Calu3 (cell line): ENCODE results near the gene UCP3. TPM values are rescaled to one million over a fixed set of nuclear protein-coding genes. Genes with fewer than 3 reads are reported as not detected.

ENCODE experiments used
- BruUV-seq: library from RNA; stranded (reverse); fragments of 400-500 nt; replicated peaks from 2 replicates; lab custom pipeline; 2021; lab: Mats Ljungman, UMichigan
- CTCF ChIA-PET: fragments of 300-600 bp; sonication (Branson Sonifier 250); formaldehyde crosslinking; loops from one replicate; lab custom pipeline; 2022; ENCODE audit warnings: antibody characterized with exemption; lab: Charles Lee
- DNase-seq: peaks from one replicate; pipeline ENCODE4 v3.0.0; 2022
- H3K27ac Mint-ChIP-seq: one replicate; pipeline ENCODE4 v1.8.0; 2022; ENCODE audit warnings: mixed read lengths; ENCODE audit not compliant: unreplicated experiment
- H3K27me3 Mint-ChIP-seq: one replicate; pipeline ENCODE4 v1.8.0; 2022; ENCODE audit warnings: mixed read lengths; ENCODE audit not compliant: unreplicated experiment
- H3K36me3 Mint-ChIP-seq: one replicate; pipeline ENCODE4 v1.8.0; 2022; ENCODE audit warnings: mild to moderate bottlenecking, moderate library complexity, mixed read lengths; ENCODE audit not compliant: insufficient read depth, unreplicated experiment
- H3K4me1 Mint-ChIP-seq: one replicate; pipeline ENCODE4 v1.8.0; 2022; ENCODE audit warnings: mild to moderate bottlenecking, low read depth, mixed read lengths; ENCODE audit not compliant: unreplicated experiment
- H3K4me3 Mint-ChIP-seq: one replicate; pipeline ENCODE4 v1.8.0; 2022; ENCODE audit warnings: mild to moderate bottlenecking, low read depth, moderate library complexity, mixed read lengths; ENCODE audit not compliant: unreplicated experiment
- H3K9me3 Mint-ChIP-seq: one replicate; pipeline ENCODE4 v1.8.0; 2022; ENCODE audit warnings: low read depth, mixed read lengths; ENCODE audit not compliant: unreplicated experiment
- intact Hi-C: fragments of 100-400 bp; cut with micrococcal nuclease; formaldehyde crosslinking; loops from one replicate; pipeline ENCODE4 v1.10.0; 2022; ENCODE audit not compliant: unreplicated experiment
- total RNA-seq: library from RNA; stranded (reverse); gene quantifications from 2 replicates; pipeline ENCODE4 v1.2.3, GENCODE V29; 2022
- TF ChIP-seq, protein P1 (sequence below): fragments of 200-600 bp; IDR thresholded peaks from one replicate; pipeline ENCODE4 v1.8.0; 2022; ENCODE audit warnings: antibody characterized with exemption; ENCODE audit not compliant: unreplicated experiment

The UCP3 gene
- total RNA-seq, 1 experiment from 2014 or later, result 1.9 TPM

DNA sequence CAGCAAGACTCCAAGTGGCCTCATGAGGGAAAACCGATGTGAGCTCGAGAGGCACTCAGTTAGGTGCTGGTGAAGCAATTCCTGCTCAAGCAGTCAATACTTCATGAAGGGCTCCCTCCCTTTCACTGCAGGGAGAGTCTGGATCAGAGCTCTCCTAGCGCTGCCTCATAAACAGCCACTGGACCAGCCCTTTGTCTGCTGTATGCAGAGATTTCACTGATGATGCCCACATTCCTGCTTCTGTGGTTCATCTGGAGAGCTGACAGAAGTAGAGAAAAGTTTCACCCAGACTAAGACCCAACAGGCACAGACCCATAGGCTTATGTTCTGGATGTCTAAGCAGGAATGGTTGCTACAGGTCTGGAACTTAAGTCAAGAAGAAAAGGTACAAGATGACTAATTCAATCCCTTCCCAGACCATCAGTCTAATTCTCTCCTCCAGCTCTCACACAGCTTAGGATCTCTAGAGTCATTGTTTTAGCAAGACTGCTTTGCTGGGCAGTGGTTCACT lies 30.3 kb downstream of the UCP3 start:
- H3K4me3 Mint-ChIP-seq, result no peak overlapping the region
- BruUV-seq, result no TSS peak
- intact Hi-C loops, result no loop called here
- no peak for DNase-seq
- H3K9me3 Mint-ChIP-seq, result no peaks in the 10 kb centered on the region
- CTCF ChIA-PET, result no interaction called here
- H3K27ac Mint-ChIP-seq, result no peak overlapping the region
- TF ChIP-seq, protein P1, sequence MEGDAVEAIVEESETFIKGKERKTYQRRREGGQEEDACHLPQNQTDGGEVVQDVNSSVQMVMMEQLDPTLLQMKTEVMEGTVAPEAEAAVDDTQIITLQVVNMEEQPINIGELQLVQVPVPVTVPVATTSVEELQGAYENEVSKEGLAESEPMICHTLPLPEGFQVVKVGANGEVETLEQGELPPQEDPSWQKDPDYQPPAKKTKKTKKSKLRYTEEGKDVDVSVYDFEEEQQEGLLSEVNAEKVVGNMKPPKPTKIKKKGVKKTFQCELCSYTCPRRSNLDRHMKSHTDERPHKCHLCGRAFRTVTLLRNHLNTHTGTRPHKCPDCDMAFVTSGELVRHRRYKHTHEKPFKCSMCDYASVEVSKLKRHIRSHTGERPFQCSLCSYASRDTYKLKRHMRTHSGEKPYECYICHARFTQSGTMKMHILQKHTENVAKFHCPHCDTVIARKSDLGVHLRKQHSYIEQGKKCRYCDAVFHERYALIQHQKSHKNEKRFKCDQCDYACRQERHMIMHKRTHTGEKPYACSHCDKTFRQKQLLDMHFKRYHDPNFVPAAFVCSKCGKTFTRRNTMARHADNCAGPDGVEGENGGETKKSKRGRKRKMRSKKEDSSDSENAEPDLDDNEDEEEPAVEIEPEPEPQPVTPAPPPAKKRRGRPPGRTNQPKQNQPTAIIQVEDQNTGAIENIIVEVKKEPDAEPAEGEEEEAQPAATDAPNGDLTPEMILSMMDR, result no peak
- no peaks in the 10 kb centered on the region for H3K27me3 Mint-ChIP-seq
- peaks cover 21% of the 10 kb centered on the region for H3K4me1 Mint-ChIP-seq
- H3K36me3 Mint-ChIP-seq, result peaks cover 33% of the 10 kb centered on the region

DNA sequence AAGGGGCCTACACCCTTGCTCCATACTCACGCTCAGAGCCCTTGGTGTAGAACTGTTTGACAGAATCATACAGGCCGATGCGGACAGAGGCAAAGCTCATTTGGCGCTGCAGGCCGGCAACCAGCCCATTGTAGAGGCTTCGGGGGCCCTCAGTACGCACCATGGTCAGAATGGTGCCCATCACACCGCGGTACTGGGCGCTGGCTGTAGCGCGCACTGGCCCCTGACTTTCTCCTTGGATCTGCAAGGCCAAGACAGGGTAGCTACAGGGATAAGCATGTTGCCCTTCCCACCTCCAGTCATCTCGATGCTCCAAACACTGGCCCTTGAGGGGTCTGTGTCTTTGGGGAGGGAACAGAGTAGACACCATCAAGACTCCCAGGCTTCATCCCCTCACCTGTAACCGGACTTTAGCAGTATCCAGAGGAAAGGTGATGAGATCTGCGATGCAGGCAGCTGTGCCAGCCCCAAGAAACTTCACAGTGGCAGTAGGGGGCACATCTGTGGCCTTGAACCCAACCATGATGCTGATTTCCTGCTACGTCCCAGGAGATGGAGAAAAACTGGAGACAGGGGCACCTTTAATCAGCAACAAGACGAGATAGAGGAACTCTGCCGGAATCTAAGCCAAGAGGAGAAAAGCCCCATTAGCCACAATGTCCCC lies 30.9 kb downstream of the UCP3 start:
- Mint-ChIP-seq H3K27ac (no peak overlapping the region), H3K9me3 (no peaks in the 10 kb centered on the region), H3K4me3 (no peak overlapping the region), H3K36me3 (peaks cover 26% of the 10 kb centered on the region), H3K27me3 (no peaks in the 10 kb centered on the region), H3K4me1 (peaks cover 14% of the 10 kb centered on the region)
- intact Hi-C loops, result no loop called here
- CTCF ChIA-PET, result no interaction called here
- DNase-seq, result no peak
- TF ChIP-seq, protein P1, result no peak
- no TSS peak for BruUV-seq

- Mint-ChIP-seq H3K36me3 (peaks cover 13% of the 10 kb centered on the region), H3K27me3 (no peaks in the 10 kb centered on the region), H3K9me3 (no peaks in the 10 kb centered on the region), H3K4me3 (no peak overlapping the region), H3K4me1 (peaks cover under 1% of the 10 kb centered on the region), H3K27ac (no peak overlapping the region)
- BruUV-seq, result no TSS peak
- DNase-seq, result no peak
- intact Hi-C loops, result no loop called here
- TF ChIP-seq, protein P1, result no peak
- CTCF ChIA-PET, result no interaction called here
Observed at GRCh38 chr11:73976451-73977151, 32.3 kb downstream of the UCP3 start.

- Mint-ChIP-seq H3K27me3 (no peaks in the 10 kb centered on the region), H3K36me3 (peaks cover 9% of the 10 kb centered on the region), H3K4me1 (no peaks in the 10 kb centered on the region), H3K9me3 (no peaks in the 10 kb centered on the region), H3K4me3 (no peak overlapping the region), H3K27ac (no peak overlapping the region)
- no peak for DNase-seq
- intact Hi-C loops, result no loop called here
- no TSS peak for BruUV-seq
- TF ChIP-seq, protein P1, result no peak
- CTCF ChIA-PET, result interaction anchor here (0.6 kb wide), 1 partner anchor 62 kb away, joined by 4 read pairs; no protein-coding TSS in a partner anchor
Observed at GRCh38 chr11:73975479-73975757, 33.5 kb downstream of the UCP3 start.
